ENCODE results near the gene PODN.

The PODN gene

GRCh38 chr1:53057127-53057526 is 4.9 kb upstream of the PODN start:
- no peak for DNase-seq

- DNase-seq, result no peak
These were observed 1.4 kb upstream of the PODN start for GRCh38 chr1:53060579-53060978.

- DNase-seq, result no peak
These were observed 722 bp upstream of the PODN start for GRCh38 chr1:53061123-53061858.

GRCh38 chr1:53062708-53063591 is 937 bp downstream of the PODN start:
- no peak for DNase-seq

GRCh38 chr1:53063744-53064515 is 1.9 kb downstream of the PODN start:
- DNase-seq, result no peak

- no peak for DNase-seq
These were observed 3.4 kb downstream of the PODN start for GRCh38 chr1:53065391-53065790.

- no peak for DNase-seq
These were observed 4.5 kb downstream of the PODN start for GRCh38 chr1:53066488-53066887.

GRCh38 chr1:53066891-53067738 is 5.1 kb downstream of the PODN start:
- no peak for DNase-seq

- DNase-seq, result no peak
These were observed 5.9 kb downstream of the PODN start for GRCh38 chr1:53067886-53068285.

GRCh38 chr1:53068314-53069099 is 6.5 kb downstream of the PODN start:
- no peak for DNase-seq

- no peak for DNase-seq
These were observed 7.3 kb downstream of the PODN start for GRCh38 chr1:53069265-53069662.

- DNase-seq, result no peak
These were observed 7.8 kb downstream of the PODN start for GRCh38 chr1:53069663-53070327.

GRCh38 chr1:53070621-53071020 is 8.6 kb downstream of the PODN start:
- no peak for DNase-seq

GRCh38 chr1:53071167-53071865 is 9.3 kb downstream of the PODN start:
- DNase-seq, result no peak

GRCh38 chr1:53071915-53072314 is 9.9 kb downstream of the PODN start:
- DNase-seq, result no peak

GRCh38 chr1:53073287-53073686 is 11.3 kb downstream of the PODN start:
- no peak for DNase-seq

GRCh38 chr1:53073868-53074311 is 11.9 kb downstream of the PODN start:
- peak; percentile 13 to 46 for DNase-seq

GRCh38 chr1:53074313-53075154 is 12.5 kb downstream of the PODN start:
- DNase-seq, result no peak

- no peak for DNase-seq
These were observed 13.2 kb downstream of the PODN start for GRCh38 chr1:53075206-53075605.
